HL-60 (cell line): ENCODE results near the gene ADCY1.

ENCODE experiments used
- DNase-seq, 2 experiments: peaks; one replicate each; pipeline ENCODE4 v3.0.0-alpha.2; 2010 to 2020; ENCODE audit warnings: low read depth in 1 of 2, low spot score in 1 of 2
- H3K27ac ChIP-seq: fragments of 250-450 bp; sonication (Bioruptor Pico); replicated peaks from 2 replicates; pipeline ENCODE4 v1.5.1; 2020; ENCODE audit warnings: mild to moderate bottlenecking, moderate library complexity
- H3K27me3 ChIP-seq: fragments of 250-450 bp; sonication (Bioruptor Pico); 2 replicates; pipeline ENCODE4 v1.5.1; 2021; ENCODE audit warnings: mild to moderate bottlenecking, moderate library complexity; ENCODE audit not compliant: insufficient read depth, poor library complexity, severe bottlenecking
- H3K4me3 ChIP-seq: replicated peaks from 2 replicates; pipeline ENCODE4 v1.5.1; 2011; ENCODE audit warnings: mild to moderate bottlenecking, control low read depth, low read length; ENCODE audit not compliant: insufficient read depth
- CTCF ChIP-seq: IDR thresholded peaks from one replicate; pipeline ENCODE4 v1.5.1; 2011; ENCODE audit warnings: low read length, control low read depth, inconsistent platforms; ENCODE audit not compliant: insufficient read depth
- GABPA ChIP-seq: IDR thresholded peaks from 2 replicates; pipeline ENCODE4 v1.6.1; 2012; ENCODE audit warnings: low read depth
- POLR2AphosphoS5 ChIP-seq: IDR thresholded peaks from 2 replicates; pipeline ENCODE4 v1.6.1; 2012; ENCODE audit warnings: low read depth
- REST ChIP-seq: IDR thresholded peaks from 2 replicates; pipeline ENCODE4 v1.6.1; 2012; ENCODE audit warnings: low read depth; ENCODE audit not compliant: insufficient replicate concordance
- SPI1 ChIP-seq: IDR thresholded peaks from 2 replicates; pipeline ENCODE4 v1.6.1; 2012; ENCODE audit warnings: low read depth, mild to moderate bottlenecking, borderline replicate concordance

ADCY1 gene

GRCh38 chr7:45585628-45586027, 11.5 kb downstream of the ADCY1 start:
- TF ChIP-seq REST (no peak), CTCF (no peak), GABPA (no peak), SPI1 (no peak), POLR2AphosphoS5 (no peak)
- H3K4me3 ChIP-seq: no peak overlapping the region
- DNase-seq: no peak
- no peak overlapping the region for H3K27ac ChIP-seq
- no peaks in the 10 kb centered on the region for H3K27me3 ChIP-seq

GRCh38 chr7:45586542-45587520, 12.7 kb downstream of the ADCY1 start:
- Histone ChIP-seq H3K27me3 (no peaks in the 10 kb centered on the region), H3K27ac (no peak overlapping the region), H3K4me3 (no peak overlapping the region)
- TF ChIP-seq REST (no peak), CTCF (no peak), POLR2AphosphoS5 (no peak), GABPA (no peak), SPI1 (no peak)
- no peak for DNase-seq

- no peak for DNase-seq
- Histone ChIP-seq H3K27me3 (no peaks in the 10 kb centered on the region), H3K27ac (no peak overlapping the region), H3K4me3 (no peak overlapping the region)
- no peak for TF ChIP-seq POLR2AphosphoS5
- TF ChIP-seq GABPA: no peak
- TF ChIP-seq REST: no peak
- no peak for TF ChIP-seq CTCF
- no peak for TF ChIP-seq SPI1
These were observed 14.3 kb downstream of the ADCY1 start for GRCh38 chr7:45588466-45588865.
